H9 (cell line): ENCODE results near the gene NR1H4. TPM values are rescaled to one million over a fixed set of nuclear protein-coding genes. Genes with fewer than 3 reads are reported as not detected.

ENCODE experiments used
- DNase-seq: peaks from one replicate; pipeline ENCODE4 v3.0.0-alpha.2; 2017
- H2AFZ ChIP-seq: one replicate; pipeline ENCODE4 v1.6.1; 2013; ENCODE audit warnings: mild to moderate bottlenecking, low read length, control low read depth, moderate library complexity
- H2AK5ac ChIP-seq: 2 replicates; pipeline ENCODE4 v1.6.1; 2013; ENCODE audit warnings: low read length, control low read depth, mixed read lengths; ENCODE audit not compliant: insufficient read length
- H2BK120ac ChIP-seq: one replicate; pipeline ENCODE4 v1.6.1; 2013; ENCODE audit warnings: low read depth, mild to moderate bottlenecking, low read length, control low read depth, inconsistent platforms; ENCODE audit not compliant: poor library complexity, severe bottlenecking
- H2BK12ac ChIP-seq: 2 replicates; pipeline ENCODE4 v1.6.1; 2013; ENCODE audit warnings: low read length, control low read depth, mixed read lengths, low read depth; ENCODE audit not compliant: insufficient read length
- H2BK15ac ChIP-seq: 2 replicates; pipeline ENCODE4 v1.6.1; 2013; ENCODE audit warnings: low read depth, low read length, control low read depth
- H2BK20ac ChIP-seq: one replicate; pipeline ENCODE4 v1.6.1; 2013; ENCODE audit warnings: low read depth, mild to moderate bottlenecking, low read length, control low read depth, inconsistent platforms; ENCODE audit not compliant: poor library complexity, severe bottlenecking
- H2BK5ac ChIP-seq: 2 replicates; pipeline ENCODE4 v1.6.1; 2013; ENCODE audit warnings: low read length, control low read depth, mixed read lengths; ENCODE audit not compliant: insufficient read length
- H3K14ac ChIP-seq: 2 replicates; pipeline ENCODE4 v1.6.1; 2013; ENCODE audit warnings: low read length, control low read depth; ENCODE audit not compliant: insufficient read depth
- H3K18ac ChIP-seq: 2 replicates; pipeline ENCODE4 v1.6.1; 2013; ENCODE audit warnings: low read depth, mild to moderate bottlenecking, mixed read lengths, low read length, control low read depth; ENCODE audit not compliant: insufficient read length
- H3K23ac ChIP-seq: 2 replicates; pipeline ENCODE4 v1.6.1; 2013; ENCODE audit warnings: low read length, control low read depth, mixed read lengths, low read depth; ENCODE audit not compliant: insufficient read length
- H3K23me2 ChIP-seq: 2 replicates; pipeline ENCODE4 v1.6.1; 2013; ENCODE audit warnings: low read depth, mild to moderate bottlenecking, mixed read lengths, low read length, control low read depth; ENCODE audit not compliant: insufficient read length, poor library complexity, severe bottlenecking
- H3K27ac ChIP-seq: 2 replicates; pipeline ENCODE4 v1.5.1; 2013; ENCODE audit warnings: low read length, control low read depth, mixed read lengths, low read depth; ENCODE audit not compliant: insufficient read length
- H3K27me3 ChIP-seq: 2 replicates; pipeline ENCODE4 v1.6.1; 2013; ENCODE audit warnings: low read length, control low read depth, inconsistent platforms; ENCODE audit not compliant: insufficient read depth
- H3K4ac ChIP-seq: 2 replicates; pipeline ENCODE4 v1.6.1; 2013; ENCODE audit warnings: low read depth, mild to moderate bottlenecking, control low read depth, inconsistent platforms, low read length, moderate library complexity
- H3K4me1 ChIP-seq: 2 replicates; pipeline ENCODE4 v1.6.1; 2013; ENCODE audit warnings: low read length, control low read depth, inconsistent platforms; ENCODE audit not compliant: insufficient read depth
- H3K4me2 ChIP-seq: 2 replicates; pipeline ENCODE4 v1.6.1; 2013; ENCODE audit warnings: low read length, control low read depth, mixed read lengths; ENCODE audit not compliant: insufficient read length, insufficient read depth
- H3K56ac ChIP-seq: 2 replicates; pipeline ENCODE4 v1.6.1; 2013; ENCODE audit warnings: low read depth, mild to moderate bottlenecking, mixed read lengths, low read length, control low read depth; ENCODE audit not compliant: insufficient read length
- H3K79me1 ChIP-seq: 2 replicates; pipeline ENCODE4 v1.6.1; 2013; ENCODE audit warnings: low read depth, mild to moderate bottlenecking, moderate library complexity, low read length, control low read depth, inconsistent platforms; ENCODE audit not compliant: insufficient read depth, poor library complexity, severe bottlenecking
- H3K79me2 ChIP-seq: 2 replicates; pipeline ENCODE4 v1.6.1; 2013; ENCODE audit warnings: low read length, control low read depth, inconsistent platforms; ENCODE audit not compliant: insufficient read depth
- H3K9ac ChIP-seq: 2 replicates; pipeline ENCODE4 v1.6.1; 2013; ENCODE audit warnings: low read length, control low read depth, mixed read lengths; ENCODE audit not compliant: insufficient read length; ENCODE audit errors: extremely low read depth
- H3K9me3 ChIP-seq: one replicate; pipeline ENCODE4 v1.6.1; 2013; ENCODE audit warnings: low read depth, low read length, inconsistent platforms; ENCODE audit not compliant: control insufficient read depth
- H3T11ph ChIP-seq: one replicate; pipeline ENCODE4 v1.6.1; 2013; ENCODE audit warnings: mild to moderate bottlenecking, low read length, control low read depth, inconsistent platforms
- H4K20me1 ChIP-seq: one replicate; pipeline ENCODE4 v1.6.1; 2013; ENCODE audit not compliant: control insufficient read depth, insufficient read length, insufficient read depth
- H4K5ac ChIP-seq: 2 replicates; pipeline ENCODE4 v1.6.1; 2013; ENCODE audit warnings: low read depth, mild to moderate bottlenecking, mixed read lengths, low read length, control low read depth; ENCODE audit not compliant: insufficient read length
- H4K8ac ChIP-seq: replicated peaks from 2 replicates; pipeline ENCODE4 v1.6.1; 2013; ENCODE audit warnings: low read length, control low read depth, mixed read lengths, low read depth; ENCODE audit not compliant: insufficient read length
- H4K91ac ChIP-seq: 2 replicates; pipeline ENCODE4 v1.6.1; 2013; ENCODE audit warnings: low read depth, mild to moderate bottlenecking, moderate library complexity, mixed read lengths, low read length, control low read depth; ENCODE audit not compliant: insufficient read length
- H3K27ac Mint-ChIP-seq, 3 experiments: 2 replicates in 2 of 3; 3 replicates in 1 of 3; pipeline ENCODE4 v1.8.0; 2020 to 2021; ENCODE audit warnings: mixed read lengths in 3 of 3, mild to moderate bottlenecking in 1 of 3, moderate library complexity in 1 of 3
- H3K27me3 Mint-ChIP-seq: 2 replicates; pipeline ENCODE4 v1.8.0; 2021; ENCODE audit warnings: low read depth, mild to moderate bottlenecking, moderate library complexity, mixed read lengths
- H3K36me3 Mint-ChIP-seq, 3 experiments: 2 replicates in 2 of 3; 3 replicates in 1 of 3; pipeline ENCODE4 v1.8.0; 2020 to 2021; ENCODE audit warnings: low read depth in 3 of 3, mixed read lengths in 3 of 3; ENCODE audit not compliant: insufficient read depth in 1 of 3
- H3K4me1 Mint-ChIP-seq, 2 experiments: 2 replicates each; pipeline ENCODE4 v1.8.0; 2020; ENCODE audit warnings: mixed read lengths in 2 of 2
- H3K4me3 Mint-ChIP-seq, 2 experiments: 2 replicates in 1 of 2; 3 replicates in 1 of 2; pipeline ENCODE4 v1.8.0; 2020 to 2021; ENCODE audit warnings: mild to moderate bottlenecking in 2 of 2, mixed read lengths in 2 of 2, moderate library complexity in 1 of 2
- H3K9me3 Mint-ChIP-seq, 2 experiments: 2 replicates in 1 of 2; 3 replicates in 1 of 2; pipeline ENCODE4 v1.8.0; 2020; ENCODE audit warnings: mild to moderate bottlenecking in 2 of 2, mixed read lengths in 2 of 2, moderate library complexity in 1 of 2
- WGBS: extraction: QIAGEN DNeasy Blood & Tissue Kit; methylation state at CpG from one replicate; pipeline ENCODE4 v1.1.7; 2013; ENCODE audit warnings: missing lambda C conversion rate, low lambda C conversion rate, mixed read lengths; ENCODE audit not compliant: insufficient read length; ENCODE audit errors: extremely low coverage; 5-methylcytosine and 5-hydroxymethylcytosine counted together
- total RNA-seq: library from RNA; stranded (reverse); gene quantifications from 2 replicates; pipeline ENCODE4 v1.2.1, GENCODE V29; 2021
- TF ChIP-seq, protein P1 (sequence below): fragments of 200-600 bp; sonication (generic); conservative IDR thresholded peaks from 3 replicates; pipeline ENCODE4 v1.8.0; 2021; ENCODE audit warnings: antibody characterized with exemption, mild to moderate bottlenecking

NR1H4 gene
- total RNA-seq, 1 experiment from 2014 or later: not detected

- no peaks in the 10 kb centered on the region for H3K79me1 ChIP-seq
- Mint-ChIP-seq H3K27ac (peak overlapping the region in 1 of 3 experiments; percentile 83; a peak in 1 of 7 replicates), H3K4me1 (peaks cover 8 to 9% of the 10 kb centered on the region in 2 experiments), H3K27me3 (no peaks in the 10 kb centered on the region), H3K4me3 (no peak overlapping the region), H3K9me3 (no peaks in the 10 kb centered on the region), H3K36me3 (no peaks in the 10 kb centered on the region)
- H3K23me2 ChIP-seq: no peaks in the 10 kb centered on the region
- H2AFZ ChIP-seq: no peak overlapping the region
- no peak overlapping the region for H2BK5ac ChIP-seq
- no peak overlapping the region for H2BK20ac ChIP-seq
- DNase-seq: no peak
- no peak overlapping the region for H2AK5ac ChIP-seq
- no peak overlapping the region for H3K23ac ChIP-seq
- H3K4ac ChIP-seq: no peak overlapping the region
- no peak overlapping the region for H4K5ac ChIP-seq
- WGBS: no CpG with 5 or more reads among the region's 3 CpGs
- H4K20me1 ChIP-seq: no peaks in the 10 kb centered on the region
- H3K9me3 ChIP-seq: no peaks in the 10 kb centered on the region
- TF ChIP-seq, protein P1, sequence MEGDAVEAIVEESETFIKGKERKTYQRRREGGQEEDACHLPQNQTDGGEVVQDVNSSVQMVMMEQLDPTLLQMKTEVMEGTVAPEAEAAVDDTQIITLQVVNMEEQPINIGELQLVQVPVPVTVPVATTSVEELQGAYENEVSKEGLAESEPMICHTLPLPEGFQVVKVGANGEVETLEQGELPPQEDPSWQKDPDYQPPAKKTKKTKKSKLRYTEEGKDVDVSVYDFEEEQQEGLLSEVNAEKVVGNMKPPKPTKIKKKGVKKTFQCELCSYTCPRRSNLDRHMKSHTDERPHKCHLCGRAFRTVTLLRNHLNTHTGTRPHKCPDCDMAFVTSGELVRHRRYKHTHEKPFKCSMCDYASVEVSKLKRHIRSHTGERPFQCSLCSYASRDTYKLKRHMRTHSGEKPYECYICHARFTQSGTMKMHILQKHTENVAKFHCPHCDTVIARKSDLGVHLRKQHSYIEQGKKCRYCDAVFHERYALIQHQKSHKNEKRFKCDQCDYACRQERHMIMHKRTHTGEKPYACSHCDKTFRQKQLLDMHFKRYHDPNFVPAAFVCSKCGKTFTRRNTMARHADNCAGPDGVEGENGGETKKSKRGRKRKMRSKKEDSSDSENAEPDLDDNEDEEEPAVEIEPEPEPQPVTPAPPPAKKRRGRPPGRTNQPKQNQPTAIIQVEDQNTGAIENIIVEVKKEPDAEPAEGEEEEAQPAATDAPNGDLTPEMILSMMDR: no peak
- no peak overlapping the region for H2BK120ac ChIP-seq
- H3K4me2 ChIP-seq: no peak overlapping the region
- H2BK12ac ChIP-seq: no peak overlapping the region
- no peaks in the 10 kb centered on the region for H3K79me2 ChIP-seq
- H3K27me3 ChIP-seq: no peaks in the 10 kb centered on the region; the same call in 1 of the 2 replicates
- H3K9ac ChIP-seq: no peak overlapping the region
- H3K18ac ChIP-seq: no peak overlapping the region
- no peak overlapping the region for H3K27ac ChIP-seq
- H2BK15ac ChIP-seq: no peak overlapping the region
- H4K91ac ChIP-seq: no peak overlapping the region
- no peak overlapping the region for H3T11ph ChIP-seq
- H3K14ac ChIP-seq: no peak overlapping the region
- H4K8ac ChIP-seq: no peak overlapping the region
- H3K56ac ChIP-seq: no peak overlapping the region
- H3K4me1 ChIP-seq: no peaks in the 10 kb centered on the region
Measured at GRCh38 chr12:100450735-100451134, 22.9 kb upstream of the NR1H4 start.
